Mesothelial cell of epicardium (in vitro differentiated cells): ENCODE measurements around the gene ABI1. TPM values are rescaled to one million over a fixed set of nuclear protein-coding genes. Genes with fewer than 3 reads are reported as not detected.

Experiments
- DNase-seq, 2 experiments: peaks; one replicate each; pipeline ENCODE4 v3.0.0; 2021; ENCODE audit warnings: low spot score in 2 of 2; ENCODE audit not compliant: unreplicated experiment in 2 of 2
- H3K27ac Mint-ChIP-seq: 2 replicates; pipeline ENCODE4 v1.8.0; 2021; ENCODE audit warnings: mixed read lengths
- H3K27me3 Mint-ChIP-seq: 2 replicates; pipeline ENCODE4 v1.8.0; 2021; ENCODE audit warnings: low read depth, mixed read lengths
- H3K36me3 Mint-ChIP-seq: 2 replicates; pipeline ENCODE4 v1.8.0; 2021; ENCODE audit warnings: mixed read lengths
- H3K4me1 Mint-ChIP-seq: 2 replicates; pipeline ENCODE4 v1.8.0; 2021; ENCODE audit warnings: mixed read lengths
- H3K4me3 Mint-ChIP-seq: 2 replicates; pipeline ENCODE4 v1.8.0; 2021; ENCODE audit warnings: mild to moderate bottlenecking, moderate library complexity, mixed read lengths
- H3K9me3 Mint-ChIP-seq: 2 replicates; pipeline ENCODE4 v1.8.0; 2021; ENCODE audit warnings: mixed read lengths
- total RNA-seq: library from RNA; stranded (reverse); gene quantifications from 3 replicates; pipeline ENCODE4 v1.2.1, GENCODE V29; 2021
- TF ChIP-seq, protein P1 (sequence below): fragments of 200-600 bp; sonication (generic); IDR thresholded peaks from one replicate; pipeline ENCODE4 v1.5.0; 2021; ENCODE audit warnings: antibody characterized with exemption; ENCODE audit not compliant: unreplicated experiment

Gene ABI1
- total RNA-seq, 1 donor from 2014 or later = 41.3 TPM

DNA sequence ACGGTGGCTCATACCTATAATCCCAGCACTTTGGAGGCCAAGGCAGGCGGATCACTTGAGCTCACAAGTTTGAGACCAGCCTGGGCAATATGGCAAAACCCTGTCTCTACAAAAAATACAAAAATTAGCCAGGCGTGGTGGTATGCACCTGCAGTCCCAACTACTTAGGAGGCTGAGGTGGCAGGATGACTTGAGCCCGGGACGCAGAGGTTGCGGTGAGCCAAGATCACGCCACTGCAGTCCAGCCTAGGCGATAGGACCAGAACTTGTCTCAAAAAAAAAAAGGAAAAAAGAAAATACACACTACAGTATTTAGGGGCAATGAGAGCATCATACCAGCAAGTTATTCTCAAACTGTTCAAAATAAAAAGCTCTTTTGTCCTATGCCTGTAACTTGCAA, 59.5 kb downstream of the ABI1 start:
- H3K27ac Mint-ChIP-seq = no peak overlapping the region

GRCh38 chr10:26800468-26800867, 60.3 kb downstream of the ABI1 start:
- DNase-seq = no peak
- Mint-ChIP-seq H3K4me3 (no peak overlapping the region), H3K27me3 (no peaks in the 10 kb centered on the region), H3K9me3 (peaks cover 10% of the 10 kb centered on the region), H3K4me1 (peaks cover 15% of the 10 kb centered on the region), H3K27ac (no peak overlapping the region), H3K36me3 (peaks cover 6% of the 10 kb centered on the region)
- TF ChIP-seq, protein P1, sequence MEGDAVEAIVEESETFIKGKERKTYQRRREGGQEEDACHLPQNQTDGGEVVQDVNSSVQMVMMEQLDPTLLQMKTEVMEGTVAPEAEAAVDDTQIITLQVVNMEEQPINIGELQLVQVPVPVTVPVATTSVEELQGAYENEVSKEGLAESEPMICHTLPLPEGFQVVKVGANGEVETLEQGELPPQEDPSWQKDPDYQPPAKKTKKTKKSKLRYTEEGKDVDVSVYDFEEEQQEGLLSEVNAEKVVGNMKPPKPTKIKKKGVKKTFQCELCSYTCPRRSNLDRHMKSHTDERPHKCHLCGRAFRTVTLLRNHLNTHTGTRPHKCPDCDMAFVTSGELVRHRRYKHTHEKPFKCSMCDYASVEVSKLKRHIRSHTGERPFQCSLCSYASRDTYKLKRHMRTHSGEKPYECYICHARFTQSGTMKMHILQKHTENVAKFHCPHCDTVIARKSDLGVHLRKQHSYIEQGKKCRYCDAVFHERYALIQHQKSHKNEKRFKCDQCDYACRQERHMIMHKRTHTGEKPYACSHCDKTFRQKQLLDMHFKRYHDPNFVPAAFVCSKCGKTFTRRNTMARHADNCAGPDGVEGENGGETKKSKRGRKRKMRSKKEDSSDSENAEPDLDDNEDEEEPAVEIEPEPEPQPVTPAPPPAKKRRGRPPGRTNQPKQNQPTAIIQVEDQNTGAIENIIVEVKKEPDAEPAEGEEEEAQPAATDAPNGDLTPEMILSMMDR = no peak

More for the DNA sequence above, 59.5 kb downstream of the ABI1 start:
- DNase-seq = no peak
- peaks cover 3% of the 10 kb centered on the region for H3K9me3 Mint-ChIP-seq
- peaks cover 24% of the 10 kb centered on the region for H3K4me1 Mint-ChIP-seq
- H3K4me3 Mint-ChIP-seq = no peak overlapping the region
- no peaks in the 10 kb centered on the region for H3K27me3 Mint-ChIP-seq
- H3K36me3 Mint-ChIP-seq = no peaks in the 10 kb centered on the region
- TF ChIP-seq, protein P1 = no peak

- DNase-seq = no peak
These were observed 61.4 kb downstream of the ABI1 start for GRCh38 chr10:26799342-26799741.

GRCh38 chr10:26798298-26798697, 62.5 kb downstream of the ABI1 start:
- H3K4me1 Mint-ChIP-seq = peaks cover 3% of the 10 kb centered on the region
- H3K4me3 Mint-ChIP-seq = no peak overlapping the region
- TF ChIP-seq, protein P1 = no peak
- DNase-seq = no peak
- peaks cover 10% of the 10 kb centered on the region for H3K36me3 Mint-ChIP-seq
- peaks cover 14% of the 10 kb centered on the region for H3K9me3 Mint-ChIP-seq
- no peak overlapping the region for H3K27ac Mint-ChIP-seq
- H3K27me3 Mint-ChIP-seq = no peaks in the 10 kb centered on the region

More at GRCh38 chr10:26799342-26799741, 61.4 kb downstream of the ABI1 start:
- Mint-ChIP-seq H3K27me3 (no peaks in the 10 kb centered on the region), H3K4me1 (peaks cover 5% of the 10 kb centered on the region), H3K36me3 (peaks cover 10% of the 10 kb centered on the region), H3K9me3 (peaks cover 14% of the 10 kb centered on the region), H3K27ac (no peak overlapping the region), H3K4me3 (no peak overlapping the region)
- TF ChIP-seq, protein P1 = no peak

GRCh38 chr10:26797340-26797739, 63.4 kb downstream of the ABI1 start:
- H3K36me3 Mint-ChIP-seq = peaks cover 10% of the 10 kb centered on the region
- no peak overlapping the region for H3K4me3 Mint-ChIP-seq
- H3K4me1 Mint-ChIP-seq = no peaks in the 10 kb centered on the region
- no peak for DNase-seq
- peaks cover 14% of the 10 kb centered on the region for H3K9me3 Mint-ChIP-seq
- TF ChIP-seq, protein P1 = no peak
- H3K27ac Mint-ChIP-seq = no peak overlapping the region
- H3K27me3 Mint-ChIP-seq = no peaks in the 10 kb centered on the region
